Thymus (tissue), 11 donors: Measurements from ENCODE around the gene CPT1B. TPM values are rescaled to one million over a fixed set of nuclear protein-coding genes. Genes with fewer than 3 reads are reported as not detected.

Experiments
- DNase-seq, 9 donors: peaks; one replicate each; pipeline ENCODE4 v3.0.0-alpha.2; 2013; ENCODE audit warnings: low spot score in 9 of 9, low read depth in 6 of 9, missing footprints in 1 of 9
- H3K27ac ChIP-seq, 2 donors: one replicate each; pipeline ENCODE4 v1.5.1; 2013; ENCODE audit warnings: control low read depth in 1 of 2, low read depth in 1 of 2, low read length in 1 of 2, mild to moderate bottlenecking in 1 of 2, moderate library complexity in 1 of 2
- H3K27me3 ChIP-seq, 2 donors: one replicate each; pipeline ENCODE4 v1.5.1; 2013; ENCODE audit warnings: low read length in 1 of 2; ENCODE audit not compliant: control insufficient read depth in 2 of 2, insufficient read depth in 1 of 2
- H3K36me3 ChIP-seq, 2 donors: one replicate each; pipeline ENCODE4 v1.5.1; 2013; ENCODE audit warnings: low read length in 1 of 2, mild to moderate bottlenecking in 1 of 2, moderate library complexity in 1 of 2; ENCODE audit not compliant: control insufficient read depth in 2 of 2, insufficient read depth in 2 of 2
- H3K4me1 ChIP-seq, 2 donors: one replicate each; pipeline ENCODE4 v1.5.1; 2013; ENCODE audit warnings: low read length in 2 of 2; ENCODE audit not compliant: control insufficient read depth in 2 of 2, insufficient read depth in 2 of 2
- H3K4me3 ChIP-seq, 2 donors: one replicate each; pipeline ENCODE4 v1.5.1; 2013; ENCODE audit warnings: low read length in 2 of 2, control low read depth in 1 of 2, mild to moderate bottlenecking in 1 of 2
- H3K9me3 ChIP-seq, 2 donors: one replicate each; pipeline ENCODE4 v1.5.1; 2013; ENCODE audit warnings: low read length in 1 of 2, mild to moderate bottlenecking in 1 of 2; ENCODE audit not compliant: control insufficient read depth in 2 of 2, insufficient read depth in 1 of 2
- WGBS: extraction: QIAGEN DNeasy Blood & Tissue Kit; methylation state at CpG from one replicate; pipeline ENCODE4 v1.1.7; 2013; 5-methylcytosine and 5-hydroxymethylcytosine counted together
- polyA plus RNA-seq: library from polyadenylated mRNA; stranded (reverse); fragments of 200-250 nt; gene quantifications from one replicate; pipeline ENCODE4 v1.2.3, GENCODE V29; 2013
- total RNA-seq: library from RNA; stranded (reverse); fragments of 120-200 nt; gene quantifications from one replicate; pipeline ENCODE4 v1.2.4, GENCODE V29; 2013
- donor health status: healthy.

Gene CPT1B
- total and polyA plus RNA-seq, 2 donors, result 8.5 to 74.1 TPM

- H3K4me3 ChIP-seq, result no peak overlapping the region
- H3K27ac ChIP-seq, result no peak overlapping the region
- H3K4me1 ChIP-seq, result peaks cover 0 to 4% of the 10 kb centered on the region in 2 donors
- WGBS, result 98% methylated on average over 8 of the region's 8 CpGs
- peaks cover 76 to 87% of the 10 kb centered on the region in 2 donors for H3K36me3 ChIP-seq
- no peak for DNase-seq
- no peaks in the 10 kb centered on the region for H3K27me3 ChIP-seq
- no peaks in the 10 kb centered on the region for H3K9me3 ChIP-seq
Observed at GRCh38 chr22:50519151-50519550, 59.1 kb downstream of the CPT1B start.

Other genes starting within 250 kb of the CPT1B start
- gene PPP6R2, start 235.1 kb downstream of the CPT1B start, total RNA-seq, result 45.7 TPM
- 45.4 TPM for gene PPP6R2, start 235.1 kb downstream of the CPT1B start, polyA plus RNA-seq
- 56.7 TPM for gene SBF1, start 103.4 kb downstream of the CPT1B start, total RNA-seq
- gene SBF1, start 103.4 kb downstream of the CPT1B start, polyA plus RNA-seq, result 88.2 TPM
- gene ADM2, start 96.9 kb downstream of the CPT1B start, total RNA-seq, result 1.5 TPM
- 1.4 TPM for gene ADM2, start 96.9 kb downstream of the CPT1B start, polyA plus RNA-seq
- 0.61 TPM for gene MIOX, start 91.6 kb downstream of the CPT1B start, total RNA-seq
- gene MIOX, start 91.6 kb downstream of the CPT1B start, polyA plus RNA-seq, result 1.7 TPM
- 23.5 TPM for gene LMF2, start 70.7 kb downstream of the CPT1B start, total RNA-seq
- 90.2 TPM for gene LMF2, start 70.7 kb downstream of the CPT1B start, polyA plus RNA-seq
- gene NCAPH2, start 70.2 kb downstream of the CPT1B start, total RNA-seq, result 57.6 TPM
- gene NCAPH2, start 70.2 kb downstream of the CPT1B start, polyA plus RNA-seq, result 40.8 TPM
- gene SCO2, start 52.8 kb downstream of the CPT1B start, total RNA-seq, result 3.5 TPM
- 9.8 TPM for gene SCO2, start 52.8 kb downstream of the CPT1B start, polyA plus RNA-seq
- gene TYMP, start 48.4 kb downstream of the CPT1B start, total RNA-seq, result 97.3 TPM
- gene TYMP, start 48.4 kb downstream of the CPT1B start, polyA plus RNA-seq, result 156 TPM
- gene KLHDC7B, start 32.5 kb downstream of the CPT1B start, total RNA-seq, result 6.0 TPM
- 23.4 TPM for gene KLHDC7B, start 32.5 kb downstream of the CPT1B start, polyA plus RNA-seq
- 0.19 TPM for gene SYCE3, start 15.5 kb downstream of the CPT1B start, total RNA-seq
- gene SYCE3, start 15.5 kb downstream of the CPT1B start, polyA plus RNA-seq, result 1.1 TPM
- 65.6 TPM for gene CHKB, start 4.4 kb upstream of the CPT1B start, total RNA-seq
- 299 TPM for gene CHKB, start 4.4 kb upstream of the CPT1B start, polyA plus RNA-seq
- gene MAPK8IP2, start 22.4 kb upstream of the CPT1B start, total RNA-seq, result 0.33 TPM
- 0.96 TPM for gene MAPK8IP2, start 22.4 kb upstream of the CPT1B start, polyA plus RNA-seq
- gene ARSA, start 49.7 kb upstream of the CPT1B start, total RNA-seq, result 10.7 TPM
- gene ARSA, start 49.7 kb upstream of the CPT1B start, polyA plus RNA-seq, result 63.3 TPM
- 0.61 TPM for gene SHANK3, start 94.4 kb upstream of the CPT1B start, total RNA-seq
- 8.6 TPM for gene SHANK3, start 94.4 kb upstream of the CPT1B start, polyA plus RNA-seq
- gene ACR, start 159.8 kb upstream of the CPT1B start, total RNA-seq, result not detected
- 0.21 TPM for gene ACR, start 159.8 kb upstream of the CPT1B start, polyA plus RNA-seq
- gene RABL2B, start 205.2 kb upstream of the CPT1B start, total RNA-seq, result 12.4 TPM
- gene RABL2B, start 205.2 kb upstream of the CPT1B start, polyA plus RNA-seq, result 27.6 TPM